CD4-positive, alpha-beta T cell treated with Interferon alpha-2 for 1 hour (primary cell): ENCODE results near the gene GRID2IP.

Source experiments
- DNase-seq, 2 donors: peaks; one replicate each; pipeline ENCODE4 v3.0.0-alpha.2; 2020 to 2022

GRID2IP gene

GRCh38 chr7:6516387-6516983 is 34.8 kb downstream of the GRID2IP start:
- DNase-seq: peak; percentile 60 to 71

- DNase-seq: no peak
Observed at GRCh38 chr7:6513541-6513940, 37.7 kb downstream of the GRID2IP start.

GRCh38 chr7:6512892-6513291 is 38.4 kb downstream of the GRID2IP start:
- DNase-seq: no peak

- no peak for DNase-seq
Observed at GRCh38 chr7:6510476-6511133, 40.7 kb downstream of the GRID2IP start.

- no peak for DNase-seq
Observed at GRCh38 chr7:6508950-6509349, 42.3 kb downstream of the GRID2IP start.

- DNase-seq: no peak
Observed at GRCh38 chr7:6508539-6508938, 42.7 kb downstream of the GRID2IP start.

- no peak for DNase-seq
Observed at GRCh38 chr7:6507906-6508305, 43.4 kb downstream of the GRID2IP start.

DNA sequence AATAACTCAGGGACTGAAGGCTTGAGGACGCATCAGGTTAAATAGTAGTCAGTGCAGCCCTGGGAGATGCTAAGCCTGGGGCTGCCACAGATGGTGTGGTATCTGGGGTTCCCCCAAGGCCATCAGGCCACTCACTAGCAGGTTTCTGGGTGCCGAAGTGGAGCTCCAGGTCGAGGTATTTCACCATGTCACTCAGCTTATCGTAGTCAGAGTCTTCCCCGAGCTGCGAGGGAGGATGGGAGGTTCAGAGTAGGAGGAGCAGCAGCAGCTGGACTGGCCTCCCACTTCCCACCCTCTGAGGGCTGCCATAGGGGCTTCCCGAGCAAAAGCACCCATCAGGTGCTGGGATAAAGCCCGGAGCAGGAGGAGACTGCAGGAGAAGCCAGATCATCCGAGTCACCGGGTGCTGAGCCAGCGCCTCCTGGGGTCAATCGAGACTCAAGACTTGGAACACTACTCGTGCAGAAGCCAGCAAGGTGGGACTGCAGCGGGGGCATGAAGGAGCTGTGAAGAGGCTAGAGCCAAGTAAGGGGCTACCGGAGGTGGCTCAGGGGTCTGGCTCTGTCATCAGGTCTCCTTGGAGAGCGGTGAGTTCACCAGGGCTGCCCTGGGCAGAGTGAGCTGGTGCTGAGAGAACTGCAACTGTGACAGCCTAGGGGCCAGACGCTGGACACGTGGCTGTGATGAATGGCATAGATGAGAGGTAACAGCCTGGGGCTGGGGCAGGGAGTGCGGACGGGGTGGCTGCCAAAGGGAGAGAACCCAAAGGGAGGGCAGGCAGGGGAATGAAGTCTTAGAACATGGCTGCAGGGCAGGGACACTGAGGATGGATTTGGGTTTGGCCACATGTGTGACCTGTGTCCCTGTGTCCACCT is 45.3 kb downstream of the GRID2IP start:
- DNase-seq: no peak

GRCh38 chr7:6504996-6505395 is 46.3 kb downstream of the GRID2IP start:
- DNase-seq: no peak

DNA sequence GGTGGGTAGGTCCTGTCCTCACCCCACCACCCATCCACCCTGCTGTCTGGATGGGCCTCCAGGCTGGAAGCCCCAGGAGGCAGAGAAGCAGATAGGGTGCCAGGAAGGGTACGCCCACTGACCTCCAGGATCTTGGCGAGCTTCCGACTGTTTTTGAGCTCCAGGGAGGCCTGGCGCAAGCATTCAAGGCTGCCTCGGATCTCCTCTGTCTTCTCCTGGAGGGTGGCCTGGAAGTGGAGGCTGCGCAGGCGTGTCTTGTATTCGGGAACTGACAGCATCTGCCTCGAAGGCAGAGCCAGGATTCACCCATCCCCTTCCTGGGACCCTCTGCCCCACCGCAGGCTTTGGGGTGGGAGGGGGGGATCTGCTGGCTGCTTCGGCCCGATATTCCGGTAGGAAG is 48.4 kb downstream of the GRID2IP start:
- DNase-seq: no peak

DNA sequence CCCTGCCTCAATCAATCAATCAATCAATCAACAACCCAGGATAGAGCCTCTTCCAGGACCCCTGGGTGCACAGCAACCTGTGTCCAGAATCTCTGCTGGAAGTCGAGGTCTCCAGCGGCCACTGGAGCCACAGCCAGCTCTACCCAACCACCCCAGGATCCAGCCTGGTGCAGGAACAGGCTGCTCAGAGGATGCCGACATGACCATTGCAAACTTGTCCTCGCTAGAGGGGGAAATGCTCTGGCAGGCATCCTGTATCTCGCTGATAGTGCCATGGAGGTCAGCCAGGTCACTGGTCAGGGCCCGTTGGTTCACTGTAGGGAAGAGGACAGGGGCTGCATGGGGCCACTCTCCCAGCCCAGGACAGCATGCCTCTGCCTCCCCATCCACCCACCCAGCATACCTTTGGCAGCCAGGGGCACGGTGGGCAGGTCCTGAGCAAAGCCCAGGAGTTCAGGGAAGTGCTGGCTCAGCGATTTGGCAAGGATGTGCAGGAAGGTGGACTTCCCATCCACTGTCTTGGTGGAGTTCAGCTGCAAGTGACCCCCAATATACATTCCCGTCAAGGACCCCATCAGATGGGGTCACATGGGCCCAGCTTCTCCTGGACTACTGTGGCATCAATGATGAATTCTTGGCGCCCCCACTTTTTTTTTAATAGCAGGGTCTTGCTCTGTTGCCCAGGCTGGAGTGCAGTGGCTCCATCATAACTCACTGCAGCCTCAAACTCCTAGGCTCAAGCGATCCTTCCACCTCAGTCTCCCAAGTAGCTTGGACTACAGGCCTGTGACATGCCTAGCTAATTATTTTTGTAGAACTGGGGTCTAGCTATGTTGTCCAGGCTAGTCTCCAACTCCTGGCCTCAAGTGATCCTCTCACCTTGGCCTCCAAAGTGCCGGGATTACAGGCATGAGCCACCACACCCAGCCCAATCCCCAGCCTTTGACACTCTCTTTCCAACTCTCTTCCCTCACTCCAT is 49.4 kb downstream of the GRID2IP start:
- no peak for DNase-seq

- DNase-seq: no peak
Observed at GRCh38 chr7:6500691-6501090, 50.6 kb downstream of the GRID2IP start.

- DNase-seq: no peak
Observed at GRCh38 chr7:6497994-6498393, 53.3 kb downstream of the GRID2IP start.

DNA sequence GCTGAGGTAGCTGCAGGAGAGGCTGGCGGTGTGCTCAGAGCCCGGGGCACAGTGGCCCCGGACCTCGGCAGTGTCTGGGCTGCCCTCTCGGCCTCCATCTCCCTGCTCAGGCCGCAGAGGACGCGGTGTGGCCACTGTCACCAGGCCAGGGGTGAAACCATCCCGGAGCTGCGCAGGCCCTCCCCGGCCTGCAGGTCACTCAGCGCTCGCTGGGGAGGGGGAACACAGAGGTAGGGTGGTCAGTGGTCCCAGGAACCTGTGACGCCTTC is 53.7 kb downstream of the GRID2IP start:
- DNase-seq: no peak

DNA sequence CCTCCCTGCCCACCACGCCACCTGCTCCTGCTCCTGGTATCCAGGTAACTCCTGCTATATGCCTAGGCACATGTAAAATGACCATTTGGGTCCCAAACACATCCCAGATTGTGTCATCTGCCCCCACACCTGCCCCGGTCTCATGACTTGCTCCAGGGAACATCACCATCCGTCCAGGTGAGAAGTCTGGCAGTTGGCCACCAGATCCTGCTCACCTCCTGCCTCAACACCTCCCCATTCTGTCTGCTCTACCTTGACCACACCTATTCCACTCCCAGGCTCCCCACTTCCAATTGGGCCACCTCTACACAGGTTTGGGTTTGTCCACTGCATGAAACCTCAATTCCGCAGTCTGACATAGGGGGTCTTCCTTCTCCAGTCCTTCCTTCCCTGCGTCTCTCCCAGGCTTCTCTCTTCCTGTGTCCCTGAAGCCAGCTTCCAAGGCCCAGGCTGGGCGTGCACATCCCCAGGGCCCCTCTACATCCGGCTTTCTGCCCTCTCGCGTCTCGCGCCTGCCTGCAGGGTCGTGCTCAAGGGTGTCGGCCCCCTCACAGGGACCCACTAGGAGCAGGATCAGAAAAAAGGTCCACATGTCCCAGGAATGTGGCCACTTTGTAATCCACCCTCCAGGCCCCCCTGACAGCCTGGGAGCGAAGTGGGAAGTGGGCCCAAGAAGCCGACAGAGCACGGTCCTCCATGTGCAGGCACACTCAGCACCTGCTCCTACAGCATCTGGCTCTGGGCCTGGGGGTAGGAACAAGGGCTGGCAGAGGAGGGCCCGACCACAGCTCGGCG is 54.2 kb downstream of the GRID2IP start:
- DNase-seq: no peak

- DNase-seq: no peak
Observed at GRCh38 chr7:6495597-6496262, 55.5 kb downstream of the GRID2IP start.

DNA sequence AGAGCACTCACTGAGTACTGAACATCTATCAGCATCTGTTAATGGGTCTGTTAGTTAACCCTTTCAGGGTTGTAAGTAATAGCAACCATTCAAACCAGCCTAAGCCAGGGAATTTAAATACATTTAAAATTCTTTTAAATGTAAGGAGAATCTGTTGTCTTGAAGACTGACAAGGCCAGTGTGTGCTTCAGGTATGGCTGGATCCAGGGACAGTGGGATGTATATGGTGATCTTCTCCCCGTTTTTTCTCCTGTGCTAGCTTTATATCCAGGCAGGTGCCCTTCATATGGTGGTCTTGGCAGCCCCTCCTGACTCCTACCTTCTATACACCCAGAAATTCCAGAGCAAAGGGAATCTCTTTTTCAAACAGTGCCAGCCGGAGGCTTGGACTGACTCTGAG is 56.9 kb downstream of the GRID2IP start:
- DNase-seq: no peak

DNA sequence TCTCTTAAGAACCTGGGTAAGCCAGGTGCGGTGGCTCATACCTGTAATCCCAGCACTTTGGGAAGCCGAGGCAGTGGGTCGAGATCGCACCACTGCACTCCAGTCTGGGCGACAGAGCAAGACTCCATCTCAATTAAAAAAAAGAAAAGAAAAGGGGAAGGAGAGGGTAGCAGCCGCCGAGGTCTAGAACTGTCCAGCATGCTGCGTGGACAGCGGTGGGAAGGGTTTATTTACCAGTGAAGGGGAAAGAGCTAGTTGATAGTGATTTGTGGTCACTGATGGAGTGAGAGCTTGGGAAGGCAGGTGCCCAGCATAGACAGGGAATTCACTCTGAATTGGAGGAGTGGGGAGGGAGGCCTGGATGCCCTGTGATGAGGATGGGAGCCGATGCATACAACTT is 60.1 kb downstream of the GRID2IP start:
- no peak for DNase-seq

DNA sequence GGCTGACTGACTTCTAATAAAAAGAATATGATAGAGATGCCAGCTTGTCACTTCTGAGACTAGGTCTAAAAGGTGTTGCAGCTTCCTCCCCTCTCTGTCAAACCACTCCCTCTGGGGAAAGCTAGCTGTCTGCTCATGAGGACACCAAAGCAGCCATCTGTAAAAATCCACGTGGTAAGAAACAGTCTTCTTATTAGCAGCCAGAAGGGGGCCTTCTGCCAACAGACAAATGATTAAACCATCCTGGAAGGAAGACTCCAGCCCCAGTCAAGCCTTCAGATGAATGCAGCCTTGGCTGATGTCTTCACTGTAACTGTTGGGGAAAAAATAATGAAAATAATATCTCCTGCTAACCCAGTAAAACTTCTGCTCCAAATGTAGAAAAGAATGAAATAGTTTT is 61.6 kb downstream of the GRID2IP start:
- DNase-seq: no peak

DNA sequence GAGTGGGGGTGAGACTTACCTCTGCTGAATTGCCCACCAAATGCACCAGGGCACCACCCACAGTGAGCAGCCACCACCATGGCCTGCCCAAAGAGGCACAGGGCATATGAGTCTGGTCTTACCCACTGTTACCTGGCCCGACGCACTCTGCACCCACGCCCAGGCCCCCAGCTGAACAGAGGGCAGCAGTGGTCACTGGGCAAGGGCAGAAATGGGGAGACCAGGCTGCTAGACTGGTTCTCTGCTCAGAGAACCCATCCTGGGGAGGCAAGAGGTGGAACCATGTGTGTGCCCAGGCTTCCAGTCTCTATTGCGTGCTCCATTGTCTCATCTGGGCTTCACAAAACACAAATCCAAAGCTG is 64.1 kb downstream of the GRID2IP start:
- DNase-seq: no peak

GRCh38 chr7:6486438-6487183 is 64.7 kb downstream of the GRID2IP start:
- no peak for DNase-seq
